ENCODE measurements around the gene POM121L12. TPM values are rescaled to one million over a fixed set of nuclear protein-coding genes. Genes with fewer than 3 reads are reported as not detected.

POM121L12 gene
- total and polyA plus RNA-seq, 2 donors (not counting 1 experiment from before 2014, with no cell fraction given) = not detected

GRCh38 chr7:52995676-52996075, 39.8 kb upstream of the POM121L12 start:
- TF ChIP-seq EZH2 (IDR thresholded peaks at IDR 0.05; ENCODE audit: low read length, missing control alignments) = no peak
- TF ChIP-seq, protein P1, sequence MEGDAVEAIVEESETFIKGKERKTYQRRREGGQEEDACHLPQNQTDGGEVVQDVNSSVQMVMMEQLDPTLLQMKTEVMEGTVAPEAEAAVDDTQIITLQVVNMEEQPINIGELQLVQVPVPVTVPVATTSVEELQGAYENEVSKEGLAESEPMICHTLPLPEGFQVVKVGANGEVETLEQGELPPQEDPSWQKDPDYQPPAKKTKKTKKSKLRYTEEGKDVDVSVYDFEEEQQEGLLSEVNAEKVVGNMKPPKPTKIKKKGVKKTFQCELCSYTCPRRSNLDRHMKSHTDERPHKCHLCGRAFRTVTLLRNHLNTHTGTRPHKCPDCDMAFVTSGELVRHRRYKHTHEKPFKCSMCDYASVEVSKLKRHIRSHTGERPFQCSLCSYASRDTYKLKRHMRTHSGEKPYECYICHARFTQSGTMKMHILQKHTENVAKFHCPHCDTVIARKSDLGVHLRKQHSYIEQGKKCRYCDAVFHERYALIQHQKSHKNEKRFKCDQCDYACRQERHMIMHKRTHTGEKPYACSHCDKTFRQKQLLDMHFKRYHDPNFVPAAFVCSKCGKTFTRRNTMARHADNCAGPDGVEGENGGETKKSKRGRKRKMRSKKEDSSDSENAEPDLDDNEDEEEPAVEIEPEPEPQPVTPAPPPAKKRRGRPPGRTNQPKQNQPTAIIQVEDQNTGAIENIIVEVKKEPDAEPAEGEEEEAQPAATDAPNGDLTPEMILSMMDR (conservative IDR thresholded peaks at IDR 0.05 in 1 of 2, IDR thresholded peaks at IDR 0.05 in 1 of 2; ENCODE audit: low read depth in 1 of 2, low read length in 2 of 2) = no peak
- no peaks in the 10 kb centered on the region for H3K79me2 ChIP-seq (ENCODE audit: control insufficient read depth, insufficient read depth, low read length)
- H3K27me3 ChIP-seq (ENCODE audit: control insufficient read depth, insufficient read depth, low read length) = no peaks in the 10 kb centered on the region
- no peak overlapping the region for H3K4me3 ChIP-seq (replicated peaks in 1 of 4; ENCODE audit: control extremely low read depth in 1 of 4, insufficient read depth in 1 of 4, low read depth in 3 of 4, low read length in 4 of 4)
- H3K36me3 ChIP-seq (ENCODE audit: control insufficient read depth, insufficient read depth, low read length) = no peaks in the 10 kb centered on the region
- peak in 1 of 2 donors; percentile 6 for DNase-seq (ENCODE audit: low read depth in 2 of 2)
- H3K4me2 ChIP-seq (ENCODE audit: extremely low read depth, insufficient read depth, low read length) = no peak overlapping the region
- no peaks in the 10 kb centered on the region for H3K4me1 ChIP-seq (ENCODE audit: control insufficient read depth, extremely low read depth, insufficient read depth, low read length)
- no peak overlapping the region for H3K9ac ChIP-seq (ENCODE audit: insufficient read depth, low read length)
- no peaks in the 10 kb centered on the region for H4K20me1 ChIP-seq (ENCODE audit: control insufficient read depth, extremely low read depth, insufficient read depth, low read length)
- no peak overlapping the region for H3K27ac ChIP-seq (ENCODE audit: insufficient read depth, low read length)
- no peak overlapping the region for H2AFZ ChIP-seq (ENCODE audit: low read length)
- H3K9me3 ChIP-seq (ENCODE audit: control insufficient read depth, insufficient read depth, low read depth, low read length) = no peaks in the 10 kb centered on the region

DNA sequence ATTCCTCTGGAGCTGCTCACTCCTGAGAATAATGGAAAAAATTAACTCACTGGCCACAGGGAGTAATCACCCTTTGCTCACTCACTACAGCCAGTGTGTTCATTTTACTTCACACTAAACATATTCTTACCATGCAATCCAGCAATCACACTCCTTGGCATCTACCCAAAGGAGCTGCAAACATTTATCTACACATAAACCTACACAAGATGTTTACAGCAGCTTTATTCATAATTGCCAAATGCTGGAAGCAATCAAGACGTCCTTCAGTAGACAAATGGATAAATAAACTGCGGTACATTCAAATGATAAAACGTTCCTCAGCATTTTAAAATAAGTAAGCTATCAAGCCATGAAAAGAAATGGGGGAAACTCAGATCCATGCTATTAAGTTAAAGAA, 34.2 kb upstream of the POM121L12 start:
- Histone ChIP-seq H3K9me3 (ENCODE audit: control insufficient read depth, insufficient read depth, low read depth, low read length) (no peaks in the 10 kb centered on the region), H3K36me3 (ENCODE audit: control insufficient read depth, insufficient read depth, low read length) (no peaks in the 10 kb centered on the region), H3K4me2 (ENCODE audit: extremely low read depth, insufficient read depth, low read length) (no peak overlapping the region), H3K9ac (ENCODE audit: insufficient read depth, low read length) (no peak overlapping the region), H3K27me3 (ENCODE audit: control insufficient read depth, insufficient read depth, low read length) (no peaks in the 10 kb centered on the region), H3K4me1 (ENCODE audit: control insufficient read depth, extremely low read depth, insufficient read depth, low read length) (no peaks in the 10 kb centered on the region), H3K79me2 (ENCODE audit: control insufficient read depth, insufficient read depth, low read length) (no peaks in the 10 kb centered on the region), H3K27ac (ENCODE audit: insufficient read depth, low read length) (no peak overlapping the region), H4K20me1 (ENCODE audit: control insufficient read depth, extremely low read depth, insufficient read depth, low read length) (no peaks in the 10 kb centered on the region), H3K4me3 (replicated peaks in 1 of 4; ENCODE audit: control extremely low read depth in 1 of 4, insufficient read depth in 1 of 4, low read depth in 3 of 4, low read length in 4 of 4) (no peak overlapping the region), H2AFZ (ENCODE audit: low read length) (no peak overlapping the region)
- TF ChIP-seq EZH2 (IDR thresholded peaks at IDR 0.05; ENCODE audit: low read length, missing control alignments) = no peak
- TF ChIP-seq, protein P1 (conservative IDR thresholded peaks at IDR 0.05 in 1 of 2, IDR thresholded peaks at IDR 0.05 in 1 of 2; ENCODE audit: low read depth in 1 of 2, low read length in 2 of 2) = no peak
- no peak for DNase-seq (ENCODE audit: low read depth in 2 of 2)

DNA sequence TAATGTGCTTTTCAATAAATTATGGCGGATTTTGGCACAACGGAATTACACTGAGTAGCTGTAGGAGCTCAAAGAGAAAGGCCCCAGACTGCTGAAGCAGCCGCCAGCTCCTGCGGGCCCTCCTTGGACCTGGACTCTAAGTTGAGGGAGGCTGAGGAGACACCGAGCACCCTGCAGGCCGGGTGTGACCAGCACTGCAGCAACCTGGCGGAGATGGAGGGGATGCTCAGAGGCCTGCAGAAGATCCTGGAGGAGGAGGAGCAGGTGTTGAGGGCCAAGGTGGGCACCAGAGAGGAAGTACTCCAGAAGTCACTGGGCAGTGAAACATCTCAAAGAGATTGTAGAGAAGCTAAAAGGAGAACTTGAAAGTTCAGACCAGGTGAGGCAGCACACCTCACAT, 33.0 kb upstream of the POM121L12 start:
- no peak for DNase-seq (ENCODE audit: low read depth in 2 of 2)
- Histone ChIP-seq H3K9ac (ENCODE audit: insufficient read depth, low read length) (no peak overlapping the region), H3K36me3 (ENCODE audit: control insufficient read depth, insufficient read depth, low read length) (no peaks in the 10 kb centered on the region), H2AFZ (ENCODE audit: low read length) (no peak overlapping the region), H3K27me3 (ENCODE audit: control insufficient read depth, insufficient read depth, low read length) (no peaks in the 10 kb centered on the region), H3K9me3 (ENCODE audit: control insufficient read depth, insufficient read depth, low read depth, low read length) (no peaks in the 10 kb centered on the region), H3K4me2 (ENCODE audit: extremely low read depth, insufficient read depth, low read length) (no peak overlapping the region), H4K20me1 (ENCODE audit: control insufficient read depth, extremely low read depth, insufficient read depth, low read length) (no peaks in the 10 kb centered on the region), H3K79me2 (ENCODE audit: control insufficient read depth, insufficient read depth, low read length) (no peaks in the 10 kb centered on the region), H3K27ac (ENCODE audit: insufficient read depth, low read length) (no peak overlapping the region), H3K4me3 (replicated peaks in 1 of 4; ENCODE audit: control extremely low read depth in 1 of 4, insufficient read depth in 1 of 4, low read depth in 3 of 4, low read length in 4 of 4) (no peak overlapping the region), H3K4me1 (ENCODE audit: control insufficient read depth, extremely low read depth, insufficient read depth, low read length) (no peaks in the 10 kb centered on the region)
- TF ChIP-seq, protein P1 (conservative IDR thresholded peaks at IDR 0.05 in 1 of 2, IDR thresholded peaks at IDR 0.05 in 1 of 2; ENCODE audit: low read depth in 1 of 2, low read length in 2 of 2) = no peak
- no peak for TF ChIP-seq EZH2 (IDR thresholded peaks at IDR 0.05; ENCODE audit: low read length, missing control alignments)

Measured in fibroblast of lung (primary cell).